ENCODE data around the gene BLOC1S5. TPM values are rescaled to one million over a fixed set of nuclear protein-coding genes. Genes with fewer than 3 reads are reported as not detected.

The BLOC1S5 gene
- total and polyA plus RNA-seq, 7 donors = 5.6 to 17.7 (median 7.6) TPM

- no peaks in the 10 kb centered on the region for H3K9me3 ChIP-seq
- intact Hi-C loops (cut with DNase I) = no loop called here
- no peaks in the 10 kb centered on the region for H3K27me3 ChIP-seq (ENCODE audit: insufficient read depth in 3 of 3, low read length in 2 of 3)
- TF ChIP-seq CTCF (IDR thresholded peaks at IDR 0.05) = no peak
- no peak overlapping the region for H3K4me3 ChIP-seq
- ATAC-seq (no peak), DNase-seq (no peak)
- 92 to 95% (median 93%) methylated on average over 2 of the region's 2 CpGs for WGBS, 3 donors
- H3K27ac ChIP-seq = no peak overlapping the region
- H3K4me1 ChIP-seq = peaks cover 5% of the 10 kb centered on the region
- H3K36me3 ChIP-seq (ENCODE audit: insufficient read depth in 1 of 2, low read depth in 1 of 2) = no peaks in the 10 kb centered on the region
Measured at GRCh38 chr6:8077991-8078390, 13.8 kb upstream of the BLOC1S5 start.

DNA sequence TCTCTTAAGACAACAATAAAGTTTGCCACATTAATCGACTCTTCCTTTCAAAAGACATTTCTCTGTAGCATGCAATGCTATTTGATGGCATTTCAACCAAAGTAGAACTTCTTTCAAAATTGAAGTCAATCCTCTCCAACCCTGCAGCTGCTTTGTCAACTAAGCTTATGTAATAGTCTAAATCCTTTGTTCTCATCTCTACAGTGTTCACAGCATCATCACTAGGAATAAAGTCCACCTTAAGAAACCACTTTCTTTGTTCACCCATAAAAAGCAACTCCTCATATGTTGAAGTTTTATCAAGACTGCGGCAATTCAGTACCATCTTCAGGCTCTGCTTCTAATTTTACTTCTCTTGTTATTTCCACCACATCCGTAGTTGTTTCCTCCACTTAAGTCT, 11.5 kb upstream of the BLOC1S5 start:
- ATAC-seq = no peak
- 85 to 93% (median 88%) methylated on average over 3 of the region's 3 CpGs for WGBS, 3 donors
- Histone ChIP-seq H3K36me3 (ENCODE audit: insufficient read depth in 1 of 2, low read depth in 1 of 2) (no peaks in the 10 kb centered on the region), H3K27me3 (ENCODE audit: insufficient read depth in 3 of 3, low read length in 2 of 3) (no peaks in the 10 kb centered on the region), H3K4me1 (no peaks in the 10 kb centered on the region), H3K27ac (no peak overlapping the region), H3K4me3 (no peak overlapping the region), H3K9me3 (no peaks in the 10 kb centered on the region)
- TF ChIP-seq CTCF (IDR thresholded peaks at IDR 0.05) = no peak
- no peak for DNase-seq
- intact Hi-C loops (cut with DNase I) = no loop called here

DNA sequence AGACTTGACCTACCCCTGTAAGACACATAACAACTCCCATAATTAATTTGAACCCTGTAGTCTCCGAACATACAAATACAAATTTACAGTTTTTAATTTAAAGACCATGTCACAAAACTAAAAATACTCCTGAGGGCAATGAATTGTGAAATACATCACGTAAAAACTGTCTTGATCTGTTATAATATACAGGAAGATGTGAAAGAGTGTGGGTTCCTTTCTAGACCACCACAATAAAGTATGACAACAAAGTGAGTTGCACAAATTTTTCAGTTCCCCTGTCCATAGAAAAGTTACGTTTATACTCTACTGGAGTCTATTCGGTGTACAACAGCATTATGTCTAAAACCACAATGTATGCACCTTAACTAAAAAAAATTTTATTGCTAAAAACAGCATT, 11.0 kb upstream of the BLOC1S5 start:
- DNase-seq = no peak
- no peak for TF ChIP-seq CTCF (IDR thresholded peaks at IDR 0.05)
- Histone ChIP-seq H3K27ac (no peak overlapping the region), H3K4me1 (no peaks in the 10 kb centered on the region), H3K36me3 (ENCODE audit: insufficient read depth in 1 of 2, low read depth in 1 of 2) (no peaks in the 10 kb centered on the region), H3K27me3 (ENCODE audit: insufficient read depth in 3 of 3, low read length in 2 of 3) (no peaks in the 10 kb centered on the region), H3K4me3 (no peak overlapping the region), H3K9me3 (no peaks in the 10 kb centered on the region)
- 89 to 93% (median 92%) methylated on average over 4 of the region's 4 CpGs for WGBS, 3 donors
- no peak for ATAC-seq
- intact Hi-C loops (cut with DNase I) = no loop called here

DNA sequence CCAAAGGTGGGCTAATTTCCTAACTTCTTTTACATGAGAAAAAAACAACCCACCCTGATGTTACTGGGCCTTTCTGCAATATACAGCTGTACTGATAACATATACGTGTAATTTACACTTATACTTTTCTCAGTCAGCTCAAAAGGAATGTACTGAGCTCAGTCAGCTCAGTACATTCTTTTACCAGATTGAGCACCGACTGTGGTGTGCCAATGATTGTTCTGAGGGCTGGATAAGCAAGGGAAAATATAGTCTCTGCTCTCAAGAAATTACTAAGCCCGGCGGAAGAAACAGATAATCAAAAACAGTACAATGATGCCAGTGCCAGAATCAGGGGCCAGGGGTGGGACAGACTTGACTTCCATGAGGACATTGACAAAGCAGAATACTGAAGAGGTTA, 10.0 kb upstream of the BLOC1S5 start:
- WGBS, 3 donors = 71 to 80% (median 73%) methylated on average over 4 of the region's 4 CpGs
- intact Hi-C loops (cut with DNase I) = no loop called here
- DNase-seq = no peak
- Histone ChIP-seq H3K4me3 (no peak overlapping the region), H3K27ac (no peak overlapping the region), H3K9me3 (no peaks in the 10 kb centered on the region), H3K27me3 (ENCODE audit: insufficient read depth in 3 of 3, low read length in 2 of 3) (no peaks in the 10 kb centered on the region), H3K36me3 (ENCODE audit: insufficient read depth in 1 of 2, low read depth in 1 of 2) (no peaks in the 10 kb centered on the region), H3K4me1 (no peaks in the 10 kb centered on the region)
- TF ChIP-seq CTCF (IDR thresholded peaks at IDR 0.05) = no peak
- no peak for ATAC-seq

DNA sequence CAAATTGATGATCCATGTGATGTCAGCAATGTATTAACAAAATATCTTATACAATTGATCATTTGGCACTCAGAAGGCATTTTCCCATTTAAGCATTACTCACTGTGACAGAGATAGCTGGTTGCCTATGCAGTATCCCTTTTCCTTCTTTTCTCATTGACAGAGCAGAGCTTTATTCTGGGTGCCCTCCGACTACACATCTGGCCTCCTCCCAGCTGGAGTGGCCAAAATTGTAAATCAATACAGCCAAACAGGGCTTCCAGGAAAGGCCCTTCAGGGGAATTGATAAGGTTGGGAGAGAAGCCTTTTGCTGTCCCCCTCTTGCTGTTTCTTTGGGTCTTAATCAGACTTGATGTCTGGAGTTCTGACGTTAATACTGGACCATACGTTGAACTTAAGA, 9.6 kb upstream of the BLOC1S5 start:
- Histone ChIP-seq H3K4me1 (no peaks in the 10 kb centered on the region), H3K27me3 (ENCODE audit: insufficient read depth in 3 of 3, low read length in 2 of 3) (no peaks in the 10 kb centered on the region), H3K4me3 (no peak overlapping the region), H3K9me3 (no peaks in the 10 kb centered on the region), H3K36me3 (ENCODE audit: insufficient read depth in 1 of 2, low read depth in 1 of 2) (no peaks in the 10 kb centered on the region), H3K27ac (no peak overlapping the region)
- intact Hi-C loops (cut with DNase I) = no loop called here
- DNase-seq = no peak
- TF ChIP-seq CTCF (IDR thresholded peaks at IDR 0.05) = no peak
- WGBS, 3 donors = 45 to 77% (median 63%) methylated on average over 3 of the region's 3 CpGs
- ATAC-seq = no peak

Measured in psoas muscle (tissue), 8 donors.